ENCODE measurements around the gene KCNG2. TPM values are rescaled to one million over a fixed set of nuclear protein-coding genes. Genes with fewer than 3 reads are reported as not detected.

KCNG2 gene
- total and polyA plus RNA-seq, 2 of the 8 experiments (the other 6 are each of a cell fraction or from before 2014, with no cell fraction given), result 0.19 to 0.74 TPM

GRCh38 chr18:79861687-79862086 is 63.9 kb downstream of the KCNG2 start (continued):
- TF ChIP-seq, protein P1, sequence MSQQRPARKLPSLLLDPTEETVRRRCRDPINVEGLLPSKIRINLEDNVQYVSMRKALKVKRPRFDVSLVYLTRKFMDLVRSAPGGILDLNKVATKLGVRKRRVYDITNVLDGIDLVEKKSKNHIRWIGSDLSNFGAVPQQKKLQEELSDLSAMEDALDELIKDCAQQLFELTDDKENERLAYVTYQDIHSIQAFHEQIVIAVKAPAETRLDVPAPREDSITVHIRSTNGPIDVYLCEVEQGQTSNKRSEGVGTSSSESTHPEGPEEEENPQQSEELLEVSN (IDR thresholded peaks at IDR 0.05), result no peak

Data from H1 (cell line).